GM18868 (cell line): ENCODE measurements around the gene PATJ.

Source experiments
- ATAC-seq: cut with Tn5 transposase; IDR thresholded peaks from one replicate; pipeline ENCODE4 v1.9.1; 2021; ENCODE audit warnings: mild to moderate bottlenecking, moderate library complexity; ENCODE audit not compliant: unreplicated experiment

Gene PATJ

GRCh38 chr1:62082456-62083363, 340.4 kb downstream of the PATJ start:
- ATAC-seq: peak; percentile 87

- ATAC-seq: no peak
These were observed 342.1 kb downstream of the PATJ start for GRCh38 chr1:62084310-62084890.

- no peak for ATAC-seq
These were observed 346.2 kb downstream of the PATJ start for GRCh38 chr1:62088439-62088838.

GRCh38 chr1:62089570-62089969, 347.3 kb downstream of the PATJ start:
- no peak for ATAC-seq

GRCh38 chr1:62090016-62090415, 347.7 kb downstream of the PATJ start:
- no peak for ATAC-seq

GRCh38 chr1:62092110-62092509, 349.8 kb downstream of the PATJ start:
- ATAC-seq: no peak

- no peak for ATAC-seq
These were observed 351.0 kb downstream of the PATJ start for GRCh38 chr1:62093261-62093660.

GRCh38 chr1:62097464-62097863, 355.2 kb downstream of the PATJ start:
- ATAC-seq: no peak

GRCh38 chr1:62100442-62100841, 358.2 kb downstream of the PATJ start:
- no peak for ATAC-seq

GRCh38 chr1:62103846-62104245, 361.6 kb downstream of the PATJ start:
- ATAC-seq: no peak

GRCh38 chr1:62107923-62108322, 365.6 kb downstream of the PATJ start:
- ATAC-seq: no peak

- ATAC-seq: no peak
These were observed 366.8 kb downstream of the PATJ start for GRCh38 chr1:62109124-62109523.

- no peak for ATAC-seq
These were observed 368.0 kb downstream of the PATJ start for GRCh38 chr1:62110198-62110817.

- ATAC-seq: no peak
These were observed 368.8 kb downstream of the PATJ start for GRCh38 chr1:62111084-62111483.

GRCh38 chr1:62113507-62113906, 371.2 kb downstream of the PATJ start:
- no peak for ATAC-seq

- no peak for ATAC-seq
These were observed 374.9 kb downstream of the PATJ start for GRCh38 chr1:62117018-62117750.

GRCh38 chr1:62126579-62127290, 384.5 kb downstream of the PATJ start:
- no peak for ATAC-seq

- no peak for ATAC-seq
These were observed 386.5 kb downstream of the PATJ start for GRCh38 chr1:62128745-62129144.

GRCh38 chr1:62131093-62131725, 388.9 kb downstream of the PATJ start:
- peak; percentile 97 for ATAC-seq

- ATAC-seq: no peak
These were observed 395.7 kb downstream of the PATJ start for GRCh38 chr1:62138029-62138428.
